GM21723 (cell line): Measurements from ENCODE around the gene JAKMIP3.
"Not testable (repeated sequence)": the region's sequence is repeated elsewhere in the genome, so short reads cannot be mapped to it uniquely, and the experiment has no call there.

Experiments
- ATAC-seq: cut with Tn5 transposase; IDR thresholded peaks from one replicate; pipeline ENCODE4 v1.9.1; 2021; ENCODE audit warnings: mild to moderate bottlenecking, moderate library complexity; ENCODE audit not compliant: unreplicated experiment

Gene JAKMIP3

DNA sequence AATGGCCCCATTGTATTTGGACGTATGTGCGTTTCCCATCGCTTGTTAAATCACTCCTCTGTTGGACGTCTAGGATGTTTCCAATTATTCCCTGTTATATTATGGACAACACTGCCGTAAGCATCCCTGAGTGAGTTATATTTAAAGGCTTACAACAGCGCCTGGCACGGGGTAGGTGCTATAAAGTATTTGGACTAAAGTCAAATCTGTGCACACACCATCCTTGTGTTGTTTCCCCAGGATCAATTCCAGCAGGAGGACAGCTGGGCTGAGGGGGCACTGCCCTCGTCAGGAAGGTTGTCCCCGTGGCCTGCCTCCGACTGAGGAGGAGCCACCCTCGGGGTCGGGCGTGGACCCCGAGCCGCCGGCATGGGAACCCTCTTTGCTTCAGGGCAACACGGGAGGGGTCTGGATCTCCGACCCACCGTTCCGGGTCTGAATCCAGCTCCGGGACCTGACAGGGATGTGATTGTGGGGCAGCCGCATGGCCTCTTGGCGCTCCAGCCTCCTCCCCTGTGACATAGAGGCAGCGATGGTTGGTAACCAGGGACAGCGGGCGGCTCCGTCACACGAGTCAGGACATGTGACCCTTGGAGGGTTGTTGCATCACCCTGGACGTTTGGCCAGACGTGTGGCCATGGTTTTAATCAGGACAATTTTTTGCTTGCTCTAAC is 1.5 kb upstream of the JAKMIP3 start:
- no peak for ATAC-seq

- no peak for ATAC-seq
Observed at GRCh38 chr10:132064771-132065437, 842 bp upstream of the JAKMIP3 start.

DNA sequence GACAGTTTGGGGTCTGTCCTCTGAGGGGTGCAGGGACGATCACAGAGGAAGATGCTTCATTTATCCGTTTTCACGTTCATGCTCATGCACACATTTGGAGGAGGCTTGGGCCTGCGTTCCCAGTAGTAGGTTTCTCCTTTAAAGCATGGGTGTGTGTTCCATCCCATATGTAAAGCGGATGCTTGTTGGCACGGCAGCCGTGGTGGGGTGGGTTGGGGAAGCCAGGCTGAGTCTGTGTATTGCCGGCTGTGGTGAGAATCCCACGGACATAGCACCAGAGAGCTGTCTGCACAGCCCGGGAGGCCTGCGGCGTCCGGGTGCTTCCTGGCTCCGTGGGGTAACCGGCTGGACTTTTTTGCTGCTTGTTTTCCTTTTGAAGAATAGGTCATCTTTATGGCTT is 440 bp downstream of the JAKMIP3 start:
- ATAC-seq = no peak

DNA sequence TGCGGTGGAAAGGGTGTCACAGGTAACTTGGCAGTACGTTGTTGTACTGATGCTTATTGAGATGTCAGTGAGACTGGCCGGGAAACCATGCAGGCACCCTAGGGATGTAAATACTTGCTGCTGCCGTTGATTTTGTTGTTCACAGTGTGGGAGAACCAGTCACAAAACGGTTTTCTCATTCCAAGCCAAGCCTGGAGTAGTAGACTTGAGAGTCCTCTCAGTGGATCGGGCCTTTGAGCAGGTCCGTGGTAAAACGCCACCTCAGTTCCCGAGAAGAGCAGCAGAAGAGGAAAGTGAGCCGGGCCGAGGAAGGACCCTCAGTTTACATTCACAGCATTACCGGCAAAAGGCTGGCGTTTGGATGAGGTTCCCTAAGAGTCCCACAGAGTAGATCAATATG is 1.1 kb downstream of the JAKMIP3 start:
- ATAC-seq = no peak

DNA sequence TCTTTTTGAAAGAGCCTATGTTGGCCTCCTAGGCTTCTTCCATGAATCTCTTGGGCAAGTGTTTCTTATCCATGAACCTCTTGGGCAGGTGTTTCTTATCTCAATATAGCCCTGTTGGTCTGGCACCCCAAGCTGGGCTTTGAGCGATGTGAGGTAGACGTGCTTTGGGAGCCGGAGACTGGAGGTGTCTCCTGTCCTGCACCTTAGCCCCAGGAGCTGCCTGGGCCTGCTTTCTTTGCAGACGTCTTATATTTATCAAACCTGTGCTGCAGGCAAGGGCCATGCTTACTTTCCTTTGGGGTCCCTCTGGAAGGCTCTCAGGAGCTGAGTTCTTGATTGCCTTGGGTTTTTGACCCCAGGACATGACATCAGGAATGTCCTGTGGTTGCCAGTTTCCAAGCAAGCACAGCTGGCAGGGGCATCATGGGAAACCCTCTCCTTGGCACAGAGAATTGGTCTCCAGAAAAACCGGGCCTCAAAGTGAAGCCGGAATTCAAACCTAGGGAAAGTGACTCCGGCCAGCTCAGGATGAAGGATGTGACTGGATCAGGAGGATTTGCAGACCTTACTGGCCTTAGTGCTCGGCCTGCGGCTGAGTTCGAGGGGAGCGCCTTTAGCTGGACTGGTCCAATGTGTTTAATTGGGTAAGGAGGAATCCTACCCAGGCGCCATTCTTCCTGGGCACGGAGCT is 2.8 kb downstream of the JAKMIP3 start:
- no peak for ATAC-seq

- ATAC-seq = no peak
Observed at GRCh38 chr10:132069122-132069848, 3.5 kb downstream of the JAKMIP3 start.

- ATAC-seq = no peak
Observed at GRCh38 chr10:132069849-132070182, 4.1 kb downstream of the JAKMIP3 start.

DNA sequence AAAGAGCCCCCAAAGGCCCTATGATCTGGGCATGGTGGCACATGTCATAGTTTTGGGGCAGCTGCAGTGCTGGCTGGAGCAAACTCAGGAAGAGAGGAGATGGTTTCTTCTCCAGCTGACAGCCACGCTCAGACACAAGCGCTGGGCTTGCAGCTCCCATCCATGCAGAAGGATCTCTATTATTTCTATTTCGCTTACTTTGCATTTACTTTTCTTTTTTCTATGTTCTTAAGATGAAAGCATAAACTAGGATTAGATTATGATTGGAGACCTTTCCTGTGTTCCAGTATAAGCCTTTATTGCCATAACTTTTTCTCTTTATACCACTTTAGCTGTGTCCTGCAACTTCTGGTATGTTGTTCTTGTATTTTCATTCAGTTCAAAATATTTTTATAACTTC is 5.0 kb downstream of the JAKMIP3 start:
- no peak for ATAC-seq

GRCh38 chr10:132071667-132072066 is 5.9 kb downstream of the JAKMIP3 start:
- ATAC-seq = no peak

- no peak for ATAC-seq
Observed at GRCh38 chr10:132075909-132076577, 10.3 kb downstream of the JAKMIP3 start.

DNA sequence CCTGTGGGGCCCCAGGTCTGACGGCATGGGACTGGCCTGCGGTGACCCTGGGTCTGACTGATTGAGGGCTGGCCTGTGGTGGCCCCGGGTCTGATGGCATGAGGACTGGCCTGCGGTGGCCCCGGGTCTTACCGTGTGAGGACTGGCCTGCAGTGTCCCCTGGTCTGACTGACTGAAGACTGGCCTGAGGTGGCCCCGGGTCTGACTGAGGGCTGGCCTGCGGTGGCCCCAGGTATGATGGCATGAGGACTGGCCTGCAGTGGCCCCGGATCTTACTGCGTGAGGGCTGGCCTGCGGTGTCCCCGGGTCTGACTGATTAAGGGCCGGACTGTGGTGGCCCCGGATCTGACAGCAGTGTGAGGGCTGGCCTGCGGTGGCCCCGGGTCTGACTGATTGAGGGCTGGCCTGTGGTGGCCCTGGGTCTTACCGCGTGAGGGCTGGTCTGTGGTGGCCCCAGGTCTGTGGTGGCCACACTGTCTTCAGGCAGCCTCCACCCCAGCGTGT is 10.9 kb downstream of the JAKMIP3 start:
- ATAC-seq = no peak

DNA sequence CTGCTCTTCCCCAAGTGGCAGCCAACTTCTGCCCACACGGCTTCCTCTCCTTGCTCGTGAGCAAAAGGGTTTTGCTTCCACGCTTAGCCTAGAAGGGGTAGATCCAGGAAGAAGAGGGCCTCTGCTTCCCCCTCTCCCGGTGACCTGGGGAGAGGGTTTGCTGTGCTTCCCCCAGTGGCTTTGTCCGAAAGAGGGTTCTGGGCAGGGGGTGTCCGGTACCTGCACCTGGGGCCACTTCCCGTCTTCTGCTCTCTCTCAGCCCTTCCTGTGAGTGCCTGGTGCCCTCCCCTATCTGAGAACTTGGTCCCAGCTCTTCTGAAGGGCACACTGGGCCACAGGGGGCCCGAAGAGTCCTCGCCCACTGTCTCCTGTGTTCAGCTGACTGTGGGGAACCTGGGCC is 11.3 kb downstream of the JAKMIP3 start:
- ATAC-seq = no peak

DNA sequence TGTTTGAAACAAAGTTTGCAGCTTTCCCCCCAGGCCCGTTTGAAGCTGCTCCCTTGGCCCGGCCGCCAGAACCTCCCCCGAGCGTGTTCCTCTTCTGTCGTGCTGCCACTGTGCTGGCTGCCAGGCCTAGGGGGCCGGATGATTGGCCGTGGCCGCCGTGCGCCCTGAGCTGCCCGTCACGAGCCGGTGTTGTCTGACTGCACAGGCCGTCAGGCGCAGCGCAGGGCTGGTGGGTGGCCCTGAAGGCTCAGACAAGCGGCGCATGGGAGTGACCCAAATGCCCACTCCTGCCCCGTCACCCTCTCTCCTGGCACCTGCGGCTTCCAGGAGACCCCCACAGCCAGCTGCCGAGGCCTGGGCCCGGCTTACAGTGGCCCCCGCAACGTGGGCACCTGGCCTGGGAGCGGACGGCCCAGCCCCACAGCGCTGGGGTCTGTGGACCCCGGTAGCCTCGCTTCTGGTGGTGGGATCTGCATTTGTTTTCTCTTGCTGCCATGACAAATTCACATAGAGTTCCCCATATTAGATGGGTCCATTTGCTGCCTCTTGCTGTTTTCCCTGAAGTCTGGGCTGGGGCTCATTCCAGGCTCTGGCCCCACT is 13.1 kb downstream of the JAKMIP3 start:
- no peak for ATAC-seq

- ATAC-seq = not testable (repeated sequence)
Observed at GRCh38 chr10:132084384-132084783, 18.6 kb downstream of the JAKMIP3 start.

DNA sequence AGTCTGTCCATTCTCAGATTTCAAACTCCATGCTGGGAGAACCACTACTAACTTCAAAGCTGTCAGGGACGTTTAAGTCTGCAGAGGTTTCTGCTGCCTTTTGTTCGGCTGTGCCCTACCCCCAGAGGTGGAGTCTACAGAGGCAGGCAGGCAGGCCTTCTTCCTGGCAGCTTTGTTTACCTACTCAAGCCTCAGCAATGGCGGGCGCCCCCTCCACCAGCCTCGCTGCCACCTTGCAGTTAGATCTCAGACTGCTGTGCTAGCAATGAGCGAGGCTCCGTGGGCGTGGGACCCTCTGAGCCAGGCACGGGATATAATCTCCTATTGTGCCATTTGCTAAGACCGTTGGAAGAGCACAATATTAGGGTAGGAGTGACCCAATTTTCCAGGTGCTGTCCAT is 27.5 kb downstream of the JAKMIP3 start:
- not testable (repeated sequence) for ATAC-seq

GRCh38 chr10:132094581-132095234 is 29.0 kb downstream of the JAKMIP3 start:
- no peak for ATAC-seq

DNA sequence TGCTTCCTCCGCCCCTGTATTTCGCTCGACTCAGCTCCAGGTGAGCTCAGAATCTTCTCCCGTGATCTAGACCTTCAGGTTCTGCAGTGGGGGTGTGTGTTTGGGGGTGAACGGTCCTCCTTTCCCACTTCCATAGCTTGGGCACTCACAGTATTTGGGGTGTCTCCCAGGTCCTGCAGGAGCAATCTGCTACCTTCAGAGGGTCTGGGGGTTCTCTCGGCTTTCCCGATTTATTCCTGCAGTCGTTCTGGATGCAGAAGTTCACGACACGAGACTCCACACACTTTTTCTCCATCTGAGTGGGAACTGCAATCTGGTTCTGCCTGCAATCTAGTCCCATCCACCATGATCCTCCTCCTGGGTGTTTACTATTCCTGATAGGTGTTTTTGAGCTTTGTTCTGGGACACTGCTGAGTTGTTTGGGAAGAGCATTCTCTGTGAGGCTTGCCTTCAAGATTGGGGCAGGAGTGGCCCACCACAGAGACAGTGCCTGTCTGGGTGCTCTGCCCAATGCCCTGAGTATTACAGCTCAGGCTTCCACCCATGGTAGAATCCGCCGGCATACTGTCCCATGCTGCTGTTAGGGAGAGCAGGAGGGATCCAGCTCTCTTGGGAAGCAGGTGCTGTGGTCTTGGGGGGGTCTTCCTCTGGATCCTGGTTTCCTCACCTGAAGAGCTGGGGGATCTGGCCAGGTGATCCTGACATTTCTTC is 29.8 kb downstream of the JAKMIP3 start:
- ATAC-seq = no peak

DNA sequence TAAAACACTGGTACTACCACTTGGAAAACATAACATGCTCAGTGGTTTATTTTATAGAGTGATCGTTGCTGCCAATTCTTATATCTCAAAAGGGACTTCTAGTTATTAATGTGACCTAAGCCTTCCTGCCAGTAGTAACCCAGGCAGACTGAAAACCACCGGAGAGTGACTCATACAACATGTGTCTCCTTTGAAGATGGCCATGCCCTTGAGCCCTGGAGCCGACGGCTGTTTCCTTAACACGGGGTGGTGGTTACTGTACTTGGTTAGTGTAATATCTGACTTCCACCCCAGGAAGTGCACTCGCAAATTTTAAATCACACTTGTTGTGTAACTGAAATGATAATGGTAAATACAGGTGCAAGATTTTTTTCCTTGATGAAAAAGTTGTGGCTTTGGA is 30.5 kb downstream of the JAKMIP3 start:
- ATAC-seq = no peak

- no peak for ATAC-seq
Observed at GRCh38 chr10:132096863-132097478, 31.2 kb downstream of the JAKMIP3 start.
